ENCODE data around the gene ABRACL.
"Not testable (repeated sequence)": the region's sequence is repeated elsewhere in the genome, so short reads cannot be mapped to it uniquely, and the experiment has no call there.

The ABRACL gene

GRCh38 chr6:139011980-139012379 lies 16.6 kb upstream of the ABRACL start:
- no peak for DNase-seq (ENCODE audit: low read depth)

DNA sequence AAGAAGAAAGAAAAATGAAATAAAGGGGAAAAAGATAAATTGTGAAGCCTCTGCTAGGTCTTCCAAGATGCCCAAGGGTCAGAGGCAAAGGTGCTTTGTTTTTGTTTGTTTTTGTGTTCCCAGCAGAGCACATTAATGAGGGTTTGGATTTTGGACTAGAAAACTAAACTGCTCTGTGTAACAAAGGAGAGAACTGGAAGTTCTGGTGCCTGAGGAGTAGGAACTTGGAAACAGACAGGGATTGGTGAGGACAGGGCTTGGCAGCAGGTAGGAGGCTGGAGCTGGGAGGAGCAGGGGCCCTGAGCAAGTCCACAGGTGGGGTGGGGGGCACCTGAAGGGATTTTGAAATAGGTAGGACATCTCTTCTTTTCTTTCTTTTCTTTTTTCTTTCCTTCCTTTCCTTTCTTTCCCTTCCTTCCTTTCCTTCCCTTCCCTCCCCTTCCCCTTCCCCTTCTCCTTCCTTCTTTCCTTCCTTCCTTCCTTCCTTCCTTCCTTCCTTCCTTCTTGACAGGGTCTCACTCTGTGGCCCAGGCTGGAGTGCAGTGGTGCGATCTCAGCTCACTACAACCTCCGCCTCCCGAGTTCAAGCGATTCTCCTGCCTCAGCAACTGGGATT lies 15.3 kb upstream of the ABRACL start:
- no peak for DNase-seq (ENCODE audit: low read depth)

- DNase-seq (ENCODE audit: low read depth), result no peak
Observed at GRCh38 chr6:139014945-139015344, 13.6 kb upstream of the ABRACL start.

DNA sequence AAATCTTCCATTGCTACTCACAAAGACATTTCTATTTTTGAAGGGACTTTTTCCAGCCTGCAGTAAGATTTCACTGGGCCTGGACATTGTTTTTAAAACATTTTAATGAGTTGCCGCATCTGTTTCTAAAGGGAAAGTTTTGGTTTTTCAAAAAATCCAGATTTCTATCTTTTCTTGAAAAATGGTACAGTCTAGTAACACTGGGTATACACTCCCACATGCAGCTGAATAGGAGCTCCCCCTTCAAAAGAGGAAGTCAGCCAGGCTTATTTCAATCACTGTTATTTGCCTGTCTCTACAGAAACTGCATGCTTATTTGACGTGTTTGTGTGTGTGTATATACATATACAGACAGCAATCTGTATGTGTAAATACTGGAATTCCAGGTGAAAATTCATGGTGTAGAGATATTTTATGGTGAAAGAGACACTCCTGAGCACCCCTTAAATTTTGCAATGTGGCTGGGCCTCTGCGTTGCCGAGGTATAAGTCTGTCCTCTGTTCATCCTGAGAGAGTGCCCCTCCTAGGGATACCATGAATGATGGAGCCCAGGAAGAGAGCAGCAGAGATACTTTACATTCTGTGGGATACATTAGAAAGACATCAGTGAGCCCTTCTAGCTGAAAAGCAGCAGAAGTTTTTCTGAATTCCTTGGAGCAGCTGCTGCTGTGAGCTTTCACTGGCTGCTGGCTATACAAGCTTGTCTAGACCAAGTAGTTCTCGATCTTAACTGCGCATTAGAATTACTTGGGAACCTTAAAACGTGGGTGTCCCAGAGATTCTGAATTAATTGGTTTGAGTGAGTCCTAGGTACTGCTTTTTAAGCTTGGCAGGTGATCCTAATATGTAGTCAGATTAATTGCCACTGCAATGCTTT lies 12.0 kb upstream of the ABRACL start:
- DNase-seq (ENCODE audit: low read depth), result no peak

DNA sequence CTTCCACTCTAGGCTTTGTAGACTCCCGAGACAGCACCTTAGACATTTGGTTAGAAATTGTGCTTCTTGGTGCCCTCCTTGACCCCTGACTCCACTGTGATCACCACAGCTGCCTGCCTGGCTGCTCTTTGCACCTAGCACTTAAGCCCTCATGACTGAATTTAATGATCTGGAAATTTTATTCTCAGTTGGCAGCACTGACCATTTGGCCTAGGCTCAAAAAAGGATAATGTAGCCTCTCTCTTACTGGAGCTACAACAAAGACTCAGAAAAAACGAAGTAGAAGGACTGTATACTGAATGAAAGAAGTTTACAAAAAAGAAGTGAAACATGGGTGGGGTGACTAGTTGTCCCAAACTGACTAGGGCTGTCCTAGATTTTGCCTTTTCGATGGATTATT lies 11.3 kb upstream of the ABRACL start:
- DNase-seq (ENCODE audit: low read depth), result no peak

GRCh38 chr6:139019722-139020121 lies 8.8 kb upstream of the ABRACL start:
- DNase-seq (ENCODE audit: low read depth), result no peak

DNA sequence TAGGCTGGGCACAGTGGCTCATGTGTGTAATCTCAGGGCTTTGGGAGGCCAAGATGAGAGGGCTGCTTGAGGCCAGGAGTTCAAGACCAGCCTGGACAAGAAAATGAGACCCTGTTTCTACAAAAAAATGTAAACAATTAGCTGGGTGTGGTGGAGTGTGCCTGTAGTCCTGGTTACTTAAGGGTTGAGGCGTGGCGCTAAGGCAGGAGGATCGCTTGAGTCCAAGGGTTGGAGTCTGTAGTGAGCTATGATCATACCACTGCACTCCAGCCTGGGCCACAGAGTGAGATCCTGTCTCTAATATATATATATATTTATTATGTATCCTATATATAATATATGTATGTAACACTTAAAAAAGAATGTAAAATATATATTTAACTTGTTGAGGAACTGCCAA lies 7.9 kb upstream of the ABRACL start:
- no peak for DNase-seq (ENCODE audit: low read depth)

DNA sequence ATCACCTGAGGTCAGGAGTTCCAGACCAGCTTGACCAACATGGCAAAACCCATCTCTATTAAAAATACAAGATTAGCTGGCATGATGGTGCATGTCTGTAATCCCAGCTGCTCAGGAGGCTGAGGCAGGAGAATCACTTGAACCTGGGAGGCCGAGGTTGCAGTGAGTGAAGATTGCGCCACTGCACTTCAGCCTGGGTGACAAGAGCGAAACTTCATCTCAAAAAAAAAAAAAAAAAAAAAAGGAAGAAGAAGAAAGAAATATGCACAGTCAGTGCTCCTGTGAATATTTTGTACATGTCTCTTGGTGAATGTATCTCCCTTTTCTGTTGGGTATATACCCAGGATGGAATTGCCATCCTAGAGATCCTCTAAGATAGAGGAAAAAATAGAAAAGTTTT lies 3.1 kb upstream of the ABRACL start:
- DNase-seq (ENCODE audit: low read depth), result not testable (repeated sequence)

DNA sequence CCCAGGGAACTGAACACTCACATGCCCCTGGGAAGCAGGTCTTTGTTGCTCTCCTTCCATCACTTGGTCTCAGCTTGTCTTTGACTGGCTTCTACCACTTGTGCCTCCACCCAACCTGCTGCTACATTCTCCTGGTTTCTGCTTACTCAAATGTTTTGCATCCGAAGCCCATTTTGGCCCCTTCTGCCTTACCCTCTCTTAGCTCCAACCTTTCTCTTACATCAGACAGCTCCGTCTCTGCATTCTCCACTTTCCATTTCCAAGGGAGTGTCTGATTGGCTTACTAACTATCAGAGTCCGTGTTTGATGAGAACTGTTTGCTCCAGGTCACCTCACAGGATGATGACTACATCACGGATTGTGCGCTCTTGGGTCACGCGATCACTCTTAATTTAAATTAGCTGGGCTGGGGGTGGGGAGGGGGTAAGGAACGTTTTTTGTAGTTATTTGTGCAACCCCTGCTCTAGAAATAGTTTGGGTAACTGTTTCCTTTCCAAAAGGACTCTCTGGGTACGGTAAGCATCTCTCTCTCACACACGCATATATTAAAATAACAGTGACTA lies 844 bp upstream of the ABRACL start:
- DNase-seq (ENCODE audit: low read depth), result peak; percentile 16

DNA sequence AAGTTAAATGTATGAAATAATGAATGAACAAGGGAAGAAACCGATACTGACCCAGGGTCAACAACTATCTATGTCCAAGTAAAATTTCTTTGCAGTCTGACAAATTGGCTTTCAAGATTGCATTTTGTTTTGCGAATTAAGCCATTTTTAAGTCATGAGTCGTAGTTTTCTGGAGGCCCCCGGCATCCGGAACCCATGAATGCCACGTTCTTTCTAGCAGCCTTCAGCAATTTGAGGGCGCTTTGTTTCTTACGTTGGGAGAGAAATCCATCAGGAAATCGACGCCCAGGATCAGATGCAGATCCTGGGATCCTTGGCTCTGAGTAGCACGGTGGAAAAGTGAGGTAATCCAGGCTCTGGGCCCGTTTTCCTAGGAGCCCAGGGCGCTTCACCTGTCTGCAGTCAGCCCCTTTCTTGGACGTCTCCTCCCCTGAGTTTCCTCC lies 309 bp upstream of the ABRACL start:
- no peak for DNase-seq (ENCODE audit: low read depth)

DNA sequence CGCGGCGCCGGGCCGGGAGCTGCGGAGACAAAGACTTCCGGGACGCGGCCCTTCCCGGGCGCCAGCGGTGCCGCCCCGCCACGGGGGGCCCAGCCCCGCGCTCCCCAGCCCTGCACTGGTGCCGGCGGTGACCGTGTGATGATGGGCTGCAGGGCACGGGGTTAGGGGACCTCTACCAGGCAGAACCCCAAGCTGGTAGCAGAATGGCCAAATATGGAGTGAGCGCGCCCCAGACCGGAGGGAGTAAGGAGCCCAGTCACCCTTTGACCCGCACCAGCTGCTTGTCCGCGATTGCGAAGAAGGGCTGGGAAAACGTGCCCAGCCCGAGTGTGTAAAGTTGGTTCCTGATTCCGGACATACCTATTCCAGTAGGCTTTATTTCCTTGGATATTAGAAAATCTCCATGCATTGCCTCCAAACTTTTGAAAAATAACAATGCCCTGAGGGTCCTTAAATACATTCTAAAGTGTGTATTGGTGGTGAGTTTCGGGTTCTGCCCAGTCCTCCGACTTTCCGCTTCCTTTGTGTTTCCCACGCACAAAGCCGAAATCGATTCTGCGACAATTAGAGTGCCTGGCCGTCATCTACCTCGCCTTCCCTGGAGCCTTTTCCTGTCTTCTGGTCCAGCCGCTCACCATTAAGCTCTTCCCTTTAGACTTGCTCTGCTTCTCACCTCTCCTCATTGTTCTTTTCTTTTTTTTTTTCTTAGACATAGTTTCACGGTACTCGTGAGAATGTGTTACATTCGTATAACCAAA lies 1.1 kb downstream of the ABRACL start:
- peak; percentile 16 for DNase-seq (ENCODE audit: low read depth)

GRCh38 chr6:139030228-139030963 lies 1.9 kb downstream of the ABRACL start:
- no peak for DNase-seq (ENCODE audit: low read depth)

DNA sequence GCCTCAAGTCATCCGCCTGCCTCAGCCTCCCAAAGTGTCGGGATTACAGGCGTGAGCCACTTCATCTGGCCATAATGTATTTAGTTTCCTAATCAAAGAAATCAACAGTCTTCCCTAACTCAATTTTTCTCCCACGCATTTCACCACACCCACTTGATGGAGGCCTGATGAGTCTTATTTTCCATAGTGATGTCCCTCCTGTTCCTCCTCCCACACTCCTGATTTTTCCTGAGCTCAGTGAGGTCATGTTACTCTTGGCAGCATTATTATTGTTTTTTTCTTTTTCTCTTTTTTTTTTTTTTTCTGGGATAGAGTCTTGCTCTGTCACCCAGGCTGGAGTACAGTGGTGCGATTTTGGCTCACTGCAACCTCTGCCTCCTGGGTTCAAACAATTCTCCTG lies 8.9 kb downstream of the ABRACL start:
- DNase-seq (ENCODE audit: low read depth), result no peak

- DNase-seq (ENCODE audit: low read depth), result no peak
Observed at GRCh38 chr6:139044250-139044649, 15.7 kb downstream of the ABRACL start.

- DNase-seq (ENCODE audit: low read depth), result no peak
Observed at GRCh38 chr6:139047677-139048076, 19.1 kb downstream of the ABRACL start.

- DNase-seq (ENCODE audit: low read depth), result not testable (repeated sequence)
Observed at GRCh38 chr6:139048912-139049311, 20.4 kb downstream of the ABRACL start.

- DNase-seq (ENCODE audit: low read depth), result not testable (repeated sequence)
Observed at GRCh38 chr6:139050131-139050769, 21.7 kb downstream of the ABRACL start.

GRCh38 chr6:139050770-139051313 lies 22.3 kb downstream of the ABRACL start:
- no peak for DNase-seq (ENCODE audit: low read depth)

DNA sequence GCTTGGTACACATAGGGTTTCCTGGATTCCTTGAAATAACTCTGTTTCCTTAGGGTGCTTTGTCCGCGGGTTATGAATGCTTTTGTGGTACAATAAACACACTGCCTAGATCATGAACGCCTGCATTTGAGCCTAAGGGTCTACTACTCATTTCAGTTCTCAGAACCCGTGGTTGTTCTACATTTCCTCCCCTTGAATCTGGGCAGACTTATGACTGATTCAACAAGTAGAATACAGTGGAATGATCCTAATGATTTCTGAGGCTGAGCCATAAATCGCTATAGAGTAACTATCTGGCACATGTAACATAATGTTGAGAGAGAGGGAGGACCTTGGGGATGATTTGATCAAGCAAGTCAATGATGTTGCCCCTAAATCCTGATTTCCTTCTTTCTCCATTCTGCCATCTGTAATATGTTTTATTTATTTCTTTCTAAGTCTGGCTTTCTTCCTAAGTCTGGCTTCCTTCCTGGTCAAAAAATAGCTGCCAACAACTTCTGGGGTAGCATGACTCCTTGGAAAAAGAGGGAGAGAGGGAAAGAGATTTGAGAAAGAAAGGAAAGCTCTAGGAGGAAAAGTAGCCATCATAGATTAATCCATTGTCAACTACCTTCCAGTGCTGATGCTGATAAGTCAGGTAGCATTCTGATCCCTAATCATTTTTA lies 23.0 kb downstream of the ABRACL start:
- DNase-seq (ENCODE audit: low read depth), result no peak

DNA sequence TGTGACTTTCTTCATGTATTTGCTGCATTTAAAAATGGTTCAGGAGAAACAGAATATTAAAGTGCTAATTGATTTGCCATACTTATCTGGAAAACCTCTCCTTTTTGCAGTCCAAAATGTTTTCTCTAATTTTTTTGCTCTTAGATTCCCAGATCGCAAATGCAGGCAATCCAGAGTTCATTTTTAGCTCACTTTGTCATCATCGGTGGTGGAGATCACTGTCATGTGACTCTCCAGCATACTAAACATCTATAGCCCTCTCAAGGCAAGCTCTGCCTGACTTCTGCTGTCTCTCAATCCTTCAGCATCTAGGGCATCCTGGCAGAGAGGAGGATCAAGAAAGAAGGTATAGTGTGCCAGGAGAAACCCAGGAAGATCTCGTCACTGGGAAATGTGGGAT lies 24.8 kb downstream of the ABRACL start:
- DNase-seq (ENCODE audit: low read depth), result no peak
